HG03045 (cell line): ENCODE data around the gene PGGT1B.
A peak's percentile ranks its signal among the peaks of the same experiment; 100 is the strongest.

Experiments used
- ATAC-seq: cut with Tn5 transposase; IDR thresholded peaks from one replicate; pipeline ENCODE4 v1.9.1; 2021; ENCODE audit warnings: mild to moderate bottlenecking, moderate library complexity; ENCODE audit not compliant: unreplicated experiment

The PGGT1B gene

DNA sequence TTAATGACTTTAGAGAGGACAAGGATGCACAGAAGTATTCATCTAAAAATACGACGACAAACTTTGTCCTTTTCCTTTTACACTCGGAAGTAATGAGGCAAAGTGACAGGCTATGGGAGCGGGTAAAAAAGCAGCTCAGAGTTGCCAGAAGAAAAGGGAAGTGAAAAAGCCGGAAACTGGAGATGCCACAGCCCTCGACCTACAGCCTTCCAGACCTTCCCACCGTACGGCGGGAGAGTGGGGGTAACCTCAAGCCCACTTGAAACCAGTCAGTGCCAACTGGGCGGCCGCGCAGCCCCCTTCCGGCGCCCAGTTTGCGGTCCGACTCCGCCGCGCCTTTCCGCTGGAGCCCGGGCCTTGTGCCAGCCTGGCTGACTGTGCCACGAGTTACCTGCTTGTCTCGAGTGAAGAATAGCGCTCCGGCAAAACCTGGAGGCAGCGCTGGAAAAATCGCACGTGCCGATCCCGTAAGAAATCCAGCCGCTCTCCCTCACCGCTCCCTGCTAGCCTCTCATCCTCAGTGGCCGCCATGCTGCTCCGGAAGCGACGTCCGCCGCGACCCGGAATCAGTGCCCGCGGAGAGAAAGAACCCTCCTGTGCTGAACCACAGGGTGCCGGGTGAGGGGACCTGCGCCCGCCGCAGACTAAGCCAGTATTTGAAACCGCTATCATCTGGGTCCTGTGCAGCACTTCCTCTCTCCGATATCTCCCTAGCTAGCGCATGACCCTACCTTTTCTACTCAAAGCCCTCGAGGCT is at the start of gene PGGT1B:
Gene PGGT1B (minus strand): TSS at position 557 of the 757 bp plus-strand sequence. CDS start 26 bp downstream, at position 531.
- peak; percentile 92 for ATAC-seq

DNA sequence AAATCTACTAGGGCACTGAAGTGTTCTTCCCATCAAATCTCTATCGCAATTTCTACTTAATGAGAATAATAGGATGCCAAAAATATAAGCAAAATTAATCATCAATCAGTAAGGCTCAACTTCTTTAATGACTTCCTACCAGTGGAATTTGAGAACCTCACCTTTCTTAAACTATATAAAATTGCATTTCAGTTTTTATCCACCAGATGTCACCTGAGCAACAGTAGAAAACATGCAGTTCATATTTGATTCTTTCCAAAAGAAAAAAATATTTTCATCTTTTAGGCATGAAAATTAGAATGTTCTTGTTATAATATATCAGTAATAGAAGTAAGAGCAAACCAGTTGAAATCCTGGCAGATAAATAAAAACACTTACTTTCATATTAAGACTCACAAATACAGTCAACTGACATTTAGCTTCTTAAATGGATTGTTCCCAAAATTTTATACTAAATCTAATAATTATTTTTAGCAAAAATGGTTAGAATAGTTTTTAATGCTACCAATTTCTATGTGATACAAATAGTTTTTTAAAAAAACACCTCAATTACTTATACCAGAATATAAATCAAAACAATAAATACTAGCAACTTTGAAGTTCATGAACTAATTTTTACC is 47.2 kb upstream of the PGGT1B start:
- ATAC-seq, result no peak

DNA sequence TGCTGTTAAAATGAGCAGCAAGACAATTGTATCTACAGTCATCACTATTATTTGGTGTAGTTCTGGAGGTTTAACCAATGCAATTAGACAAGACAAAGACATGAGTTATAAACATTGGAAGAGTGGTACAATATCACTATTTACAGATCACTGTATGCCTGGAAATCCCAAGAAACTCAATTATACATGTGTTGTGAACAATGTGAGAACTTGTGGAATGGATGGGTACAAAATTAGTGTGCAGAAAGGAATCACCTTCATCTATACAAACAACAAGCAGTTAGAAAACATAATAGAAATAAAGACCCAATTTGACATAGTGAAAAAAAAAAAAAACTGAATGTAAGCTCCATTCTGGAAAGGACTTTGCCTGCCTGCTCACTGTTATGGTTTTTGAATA is 46.1 kb upstream of the PGGT1B start:
- ATAC-seq, result no peak

DNA sequence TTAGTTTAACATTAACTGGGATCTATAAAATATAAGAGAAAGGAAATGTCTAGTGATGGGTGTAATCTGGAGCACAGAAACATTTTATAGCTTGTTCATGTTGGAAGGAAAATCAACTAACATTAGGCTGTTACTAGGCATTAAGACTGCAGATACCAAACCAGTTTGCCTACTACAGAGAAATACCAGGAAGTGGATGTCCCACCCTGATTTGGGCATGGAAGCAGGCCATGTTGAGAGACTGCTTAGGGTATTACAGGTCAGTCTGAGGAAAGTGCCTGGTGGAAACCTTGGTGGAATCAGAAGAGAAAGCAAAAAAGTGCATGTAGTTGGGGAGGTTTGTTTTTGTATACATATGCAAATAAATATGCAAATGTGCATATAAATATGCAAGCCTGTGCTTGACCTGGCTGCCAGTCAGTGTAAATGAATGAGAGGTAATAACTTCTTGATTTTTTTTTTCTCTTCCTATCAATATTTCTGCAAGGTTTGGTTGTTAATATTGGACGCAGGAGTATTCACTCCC is 43.4 kb upstream of the PGGT1B start:
- no peak for ATAC-seq

DNA sequence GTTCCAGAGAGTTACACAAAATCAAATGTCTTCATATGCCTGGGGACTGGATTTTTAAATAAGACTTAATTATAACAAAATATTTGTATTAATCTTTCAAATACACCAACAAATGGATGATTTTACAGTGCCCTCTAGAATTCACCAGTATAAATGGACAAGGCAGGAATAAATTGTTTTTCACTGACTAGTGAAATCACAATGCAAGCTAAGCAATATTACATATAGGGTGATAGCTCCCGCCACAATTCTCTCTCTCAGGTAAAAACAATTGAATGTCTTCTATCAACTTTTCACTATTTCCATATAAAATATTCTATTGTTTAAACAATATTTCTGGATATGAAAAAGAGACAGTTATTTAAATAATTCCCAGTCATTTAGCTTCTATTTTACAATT is 41.8 kb upstream of the PGGT1B start:
- no peak for ATAC-seq

DNA sequence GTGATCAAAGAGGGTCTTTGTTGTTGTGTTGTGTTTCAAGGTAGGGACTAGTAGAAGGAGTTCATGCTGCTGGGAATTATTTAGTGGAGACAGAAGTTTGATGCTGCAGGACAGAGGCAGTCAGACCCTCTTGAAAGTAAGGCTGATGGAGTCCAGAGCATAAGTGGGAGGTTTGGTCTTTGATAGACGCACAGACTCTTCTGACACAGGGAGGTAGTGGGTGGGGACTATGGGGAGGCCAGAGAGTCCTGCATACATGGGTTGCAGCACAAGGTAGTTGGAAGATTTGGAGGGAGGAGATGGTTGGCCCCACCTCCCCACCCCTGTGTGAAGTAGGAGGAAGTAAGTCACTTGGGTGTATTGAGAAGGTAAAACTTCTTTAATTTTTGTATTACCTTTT is 36.1 kb upstream of the PGGT1B start:
- no peak for ATAC-seq

DNA sequence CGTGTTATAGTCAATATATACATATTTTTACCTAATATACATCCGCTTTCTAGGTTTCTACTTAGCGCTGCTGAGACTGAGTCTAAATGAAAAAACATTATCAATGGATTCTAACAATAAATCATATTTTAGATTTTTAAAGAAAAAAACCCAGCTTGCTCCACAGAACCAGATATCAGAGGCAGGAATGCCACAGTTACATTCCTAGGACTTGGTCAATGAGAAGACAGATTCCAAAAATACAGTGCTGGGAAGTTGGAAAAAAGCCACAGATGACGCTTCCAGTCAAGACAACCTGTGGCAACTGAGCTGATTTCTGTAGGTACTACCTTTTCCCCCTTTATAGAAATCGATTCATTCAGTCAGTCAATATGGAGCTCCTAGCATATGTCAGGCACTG is 34.4 kb upstream of the PGGT1B start:
- ATAC-seq, result no peak

DNA sequence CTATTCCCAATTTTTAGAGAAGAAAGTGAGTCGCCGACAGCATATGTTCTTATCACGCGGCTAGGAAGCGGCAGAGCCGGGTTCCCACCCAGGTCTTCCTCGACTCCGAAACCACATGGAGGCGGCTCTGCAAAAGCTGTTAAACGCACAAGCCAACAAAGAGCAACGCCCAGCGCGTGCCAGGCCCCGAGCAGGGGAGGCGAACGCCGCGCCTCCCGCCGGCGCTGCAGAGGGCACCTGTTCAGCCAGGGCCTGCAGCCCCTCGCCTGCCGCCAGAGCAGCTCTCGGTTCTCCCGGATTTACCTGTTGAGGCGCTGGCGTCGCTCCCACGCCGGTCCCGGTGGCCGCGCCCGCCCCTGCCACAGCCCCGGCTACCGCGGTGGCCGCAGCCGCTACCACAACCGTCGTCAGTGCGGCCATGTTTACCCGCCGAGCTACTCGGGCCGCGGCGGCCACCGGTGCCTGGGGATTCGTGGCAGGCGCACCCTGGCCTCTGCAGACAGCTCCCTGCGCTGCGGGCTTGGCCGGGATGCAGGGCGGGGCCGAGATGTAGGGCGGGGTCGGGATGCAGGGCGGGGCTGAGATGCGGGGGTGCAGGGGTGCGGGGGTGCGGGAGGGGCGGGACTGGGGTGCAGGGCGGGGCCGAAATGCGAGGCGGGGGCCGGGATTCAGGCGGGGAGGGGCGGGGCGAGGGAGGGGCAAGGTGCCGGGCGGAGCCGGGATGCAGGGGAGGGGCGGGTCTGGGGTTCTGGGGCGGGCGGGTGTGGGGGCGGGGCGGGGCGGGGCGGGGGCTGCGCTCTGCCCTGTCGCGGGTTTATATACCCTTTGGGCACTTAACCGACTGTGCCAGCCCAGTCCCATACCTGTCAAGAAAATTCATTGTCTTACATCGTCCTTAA is 33.7 kb upstream of the PGGT1B start, which contains the start of gene CCDC112:
Gene CCDC112 (minus strand): TSS at position 531 of the 899 bp plus-strand sequence. CDS start 111 bp downstream, at position 420.
- ATAC-seq, result peak; percentile 85

DNA sequence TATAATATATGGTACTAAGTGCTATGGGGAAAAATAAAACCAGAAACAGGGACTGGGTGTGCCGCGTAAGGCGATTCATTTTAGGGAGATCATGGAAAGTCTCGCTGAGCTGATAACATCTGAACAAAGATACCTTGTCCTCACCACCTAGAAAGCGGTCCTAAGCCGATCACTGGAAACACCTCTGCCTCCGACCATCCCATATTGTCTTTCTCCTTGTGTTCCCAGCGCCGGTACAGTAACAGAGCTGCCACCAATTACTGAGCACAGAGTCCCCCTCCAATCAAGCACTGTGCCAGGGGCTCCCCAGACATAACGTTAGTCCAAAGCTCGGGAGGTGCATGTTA is 33.1 kb upstream of the PGGT1B start:
- peak; percentile 31 for ATAC-seq

DNA sequence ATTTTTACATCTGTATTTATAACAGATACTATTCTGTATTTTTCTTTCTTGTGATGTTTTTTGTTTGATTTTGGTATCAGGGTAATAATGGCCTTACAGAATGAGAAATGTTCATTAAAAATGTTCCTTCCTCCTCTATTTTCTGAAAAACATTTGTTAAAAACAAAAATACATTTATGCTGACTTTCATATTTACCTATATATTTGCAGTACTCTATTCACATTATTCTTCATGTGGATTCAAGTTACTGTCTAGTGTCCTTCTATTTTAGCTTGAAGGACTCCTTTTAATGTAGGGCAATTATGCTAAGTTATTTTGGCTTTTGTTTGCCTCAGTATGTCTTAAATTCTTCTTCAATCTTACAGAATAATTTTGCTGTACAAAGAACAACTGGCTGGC is 28.7 kb upstream of the PGGT1B start:
- ATAC-seq, result no peak

DNA sequence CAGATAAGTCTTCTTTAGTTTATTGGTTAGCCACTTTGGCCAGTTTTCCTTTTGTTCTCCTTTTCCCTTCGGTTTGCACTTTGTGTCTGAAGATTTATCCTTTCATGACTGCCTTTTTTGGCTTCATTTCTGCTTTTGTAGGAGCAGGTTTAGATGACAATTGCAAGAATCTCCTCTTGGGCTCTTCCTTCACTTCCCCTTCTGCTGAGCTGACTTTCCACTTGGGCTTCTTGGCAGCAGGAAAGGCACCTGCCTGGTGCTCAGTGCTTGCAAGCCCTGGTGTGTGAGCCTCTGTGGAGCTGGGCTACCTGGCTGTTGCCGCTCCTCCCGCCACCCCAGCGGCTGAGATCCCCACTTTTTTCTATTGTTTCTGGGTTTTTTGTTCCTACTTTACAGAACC is 26.4 kb upstream of the PGGT1B start:
- no peak for ATAC-seq

DNA sequence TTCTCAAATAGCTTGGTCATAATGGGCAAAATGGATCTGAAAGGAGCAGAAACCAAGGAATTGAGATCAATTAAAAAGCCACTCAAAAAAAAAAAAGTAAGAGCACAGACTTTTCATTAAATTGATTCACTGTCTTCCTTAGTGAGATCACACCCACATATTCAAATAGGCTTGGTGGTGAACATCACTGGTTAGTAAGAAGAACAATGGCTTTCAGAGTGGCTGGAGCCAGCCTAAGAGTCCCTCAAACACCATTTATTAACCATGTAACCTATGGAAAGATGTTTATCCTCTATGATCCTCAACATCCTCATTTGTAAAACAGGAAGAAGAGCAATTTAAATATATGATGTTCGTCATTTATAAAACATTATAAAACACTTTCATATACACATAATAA is 21.3 kb upstream of the PGGT1B start:
- no peak for ATAC-seq

DNA sequence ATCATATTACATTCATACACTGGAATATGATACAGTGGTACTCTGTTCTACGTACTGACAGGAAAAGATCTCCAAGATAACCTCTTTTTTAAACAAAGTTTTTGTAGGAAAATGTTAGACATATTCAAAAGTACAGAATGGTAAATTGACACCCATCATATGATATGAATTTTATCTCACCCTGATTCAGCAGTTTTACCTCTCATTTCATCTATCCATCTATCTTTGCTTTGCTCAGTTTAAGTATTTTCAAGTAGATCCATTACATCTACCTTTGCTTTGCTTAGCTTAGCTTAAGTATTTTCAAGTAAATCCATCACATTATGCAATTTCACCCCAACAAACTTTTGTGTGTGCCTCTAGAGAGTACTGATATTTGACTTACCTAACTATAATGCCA is 19.5 kb upstream of the PGGT1B start:
- no peak for ATAC-seq

DNA sequence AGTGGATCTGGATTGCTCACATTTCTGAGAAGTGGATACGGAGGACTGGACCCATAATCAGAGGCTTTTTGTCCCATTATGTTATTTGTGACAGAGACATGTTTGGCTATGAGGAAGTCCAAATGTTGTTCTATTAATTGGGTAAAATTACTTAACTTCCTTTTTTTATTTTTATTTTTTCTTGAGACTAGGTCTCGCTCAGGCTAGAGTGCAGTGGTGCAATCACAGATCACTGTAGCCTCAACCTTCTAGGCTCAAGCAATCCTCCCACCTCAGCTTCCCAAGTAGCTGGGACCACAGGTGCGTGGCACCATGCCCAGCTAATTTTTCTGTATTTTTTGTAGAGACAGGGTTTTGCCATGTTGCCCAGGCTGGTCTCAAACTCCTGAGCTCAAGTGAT is 11.9 kb upstream of the PGGT1B start:
- ATAC-seq, result no peak

DNA sequence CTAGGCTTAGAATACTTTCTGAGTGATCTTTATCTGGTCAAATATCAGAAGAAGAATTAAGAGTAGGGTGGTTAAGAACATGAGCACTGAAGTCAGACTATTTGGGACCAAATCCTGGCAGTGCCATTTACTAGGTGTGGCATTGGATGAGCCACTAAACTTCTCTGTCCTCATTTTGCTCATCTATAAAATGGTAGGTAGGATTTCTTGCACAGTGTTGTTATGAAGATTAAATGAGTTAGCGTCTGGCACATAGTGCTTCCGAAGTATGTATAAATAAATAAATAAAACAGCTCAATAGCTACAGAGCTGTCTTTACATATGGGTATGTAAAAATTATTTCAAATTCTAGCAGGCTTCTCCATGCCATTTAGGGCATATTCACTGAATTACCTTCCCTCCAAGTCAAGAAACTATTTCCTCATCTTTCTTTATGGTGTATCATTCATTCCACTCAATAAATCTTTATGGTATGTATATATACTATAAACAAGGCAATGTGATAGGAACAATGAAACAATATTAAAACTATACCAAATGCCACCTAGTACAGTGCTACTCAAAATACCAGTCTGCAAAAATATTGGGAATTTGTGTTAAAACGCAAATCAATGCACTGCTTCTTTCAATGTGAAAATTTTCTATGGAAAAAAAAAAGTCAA is 9.8 kb upstream of the PGGT1B start:
- ATAC-seq, result no peak

DNA sequence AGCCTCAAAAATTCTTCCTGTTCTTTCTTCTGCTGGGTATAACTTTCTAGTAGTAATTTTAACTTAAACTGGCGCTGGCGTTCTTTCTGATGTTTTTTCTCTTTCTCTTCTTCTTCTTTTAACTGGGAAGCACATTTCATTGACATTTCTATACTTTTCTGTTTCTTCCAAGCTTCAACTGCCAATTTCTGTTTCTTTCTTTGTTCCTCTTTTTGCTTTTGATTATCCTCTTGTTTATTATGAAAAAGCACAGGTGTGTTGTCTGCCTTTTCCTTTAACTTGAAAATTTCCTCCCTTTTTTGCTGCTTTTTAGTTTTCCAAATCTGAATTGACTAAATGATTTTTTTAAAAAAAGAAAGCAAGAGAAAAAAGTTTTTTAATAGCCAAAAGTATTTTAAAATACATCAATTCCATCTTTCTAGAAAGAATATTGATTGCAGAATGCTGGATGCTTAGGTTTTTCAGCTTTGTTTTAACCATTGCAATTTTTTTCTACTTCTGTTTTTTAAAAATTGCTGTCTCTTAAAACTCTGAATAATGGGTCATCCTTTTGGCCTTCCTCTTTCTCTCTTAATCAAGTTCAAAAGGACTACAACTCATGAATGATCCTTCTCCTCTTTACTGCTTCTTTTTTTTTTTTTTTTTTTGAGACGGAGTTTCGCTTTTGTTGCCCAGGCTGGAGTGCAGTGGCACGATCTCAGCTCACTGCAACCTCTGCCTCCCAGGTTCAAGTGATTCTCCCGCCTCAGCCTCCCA is 8.8 kb upstream of the PGGT1B start:
- no peak for ATAC-seq

DNA sequence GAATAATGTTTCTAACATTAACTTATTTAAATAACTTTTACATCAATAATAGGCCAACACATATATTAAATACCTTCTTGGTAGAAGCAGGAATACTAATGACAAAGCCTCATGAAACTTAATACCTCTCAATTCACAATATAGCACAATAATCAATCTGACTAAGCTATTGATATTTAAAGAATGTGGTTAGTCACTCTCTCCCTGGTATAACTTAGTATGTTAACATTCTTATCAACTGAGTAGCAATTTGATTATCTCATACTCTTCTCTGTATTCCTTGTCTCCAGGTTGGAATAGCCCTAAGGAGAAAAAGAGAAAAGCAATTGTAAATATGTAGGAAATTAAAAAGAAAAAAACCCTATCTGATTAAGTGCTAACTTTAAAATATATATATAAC is 4.9 kb upstream of the PGGT1B start:
- no peak for ATAC-seq

DNA sequence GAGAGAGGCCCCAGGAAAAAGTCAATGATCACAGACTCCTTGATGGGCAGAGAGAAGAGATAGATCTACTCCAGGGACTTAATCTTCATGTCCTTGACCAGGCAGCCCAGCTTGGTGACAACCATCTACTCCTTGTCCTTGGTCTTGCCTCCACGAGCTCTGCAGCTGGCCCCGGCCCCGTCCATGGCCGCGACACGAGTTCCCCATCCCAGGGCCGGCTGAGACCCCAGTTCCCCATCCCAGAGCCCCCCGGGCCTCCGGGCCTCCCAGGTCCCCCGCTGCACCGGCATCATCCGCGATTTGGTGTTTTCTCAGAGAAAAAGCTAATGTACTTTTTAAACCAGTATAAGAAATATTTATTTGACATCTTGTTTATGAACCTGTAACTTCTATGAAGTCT is 2.5 kb upstream of the PGGT1B start:
- ATAC-seq, result no peak

DNA sequence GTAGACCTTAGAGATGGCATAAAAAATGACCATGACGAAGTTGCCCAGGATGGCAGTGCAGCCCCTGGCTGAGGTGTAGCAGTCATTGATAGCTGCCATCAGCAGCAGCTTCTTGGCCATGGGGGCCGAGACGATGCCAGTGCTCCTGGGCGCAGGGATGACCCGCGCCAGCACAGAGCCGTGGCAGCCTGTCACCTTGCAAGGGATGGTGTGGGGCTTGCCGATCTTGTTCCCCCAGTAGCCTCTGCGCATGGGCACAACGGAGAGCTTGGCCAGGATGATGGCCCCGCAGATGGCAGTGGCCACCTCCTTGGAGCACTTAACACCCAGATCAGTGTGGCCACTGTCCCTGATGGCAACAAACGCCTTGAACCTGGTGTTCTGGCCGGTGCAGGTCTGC is 2.1 kb upstream of the PGGT1B start:
- ATAC-seq, result no peak

DNA sequence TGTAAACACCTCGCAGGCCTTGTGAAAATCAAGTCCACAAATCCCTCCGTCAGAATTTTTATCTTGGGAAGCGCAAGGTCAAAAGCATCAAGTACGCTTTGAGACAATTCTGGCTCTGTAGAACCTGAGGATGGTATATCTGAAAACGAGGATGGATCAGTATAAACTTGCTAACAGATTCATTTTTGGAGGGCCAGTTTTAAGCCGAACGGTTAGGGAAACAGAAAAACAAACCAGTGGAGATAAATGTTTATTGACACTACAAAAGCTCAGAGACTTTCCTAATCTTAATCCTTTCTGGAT is 352 bp upstream of the PGGT1B start:
- ATAC-seq, result no peak

DNA sequence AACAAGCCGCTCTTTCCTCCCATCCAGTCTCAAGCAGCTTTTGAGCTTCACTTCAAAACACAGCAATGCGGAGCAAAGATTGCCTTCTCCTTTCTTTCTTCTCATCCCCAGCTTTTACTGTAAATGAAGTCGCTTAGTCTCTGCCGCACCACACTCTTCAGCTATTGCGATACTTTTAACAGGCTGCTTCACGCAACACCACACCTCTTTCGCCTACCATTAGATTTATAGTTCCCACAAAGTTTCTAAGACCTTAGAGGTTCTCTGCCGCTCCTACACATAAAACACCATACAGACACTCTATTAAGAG is 711 bp downstream of the PGGT1B start:
- ATAC-seq, result peak; percentile 43
